Activated T-helper 1 cell treated with anti-CD3 and anti-CD28 coated beads, Interleukin-12 subunit alpha, Interleukin-12 subunit beta, Interleukin-2, Interleukin-4 antibody, amounts not matched to agents 30 ng/mL and 10 ng/mL and 1 ng/mL, durations not matched to agents 14 hours and 24 hours and 36 hours (primary cell): ENCODE results near the gene STARD13. TPM values are rescaled to one million over a fixed set of nuclear protein-coding genes. Genes with fewer than 3 reads are reported as not detected.
"Not testable (repeated sequence)": the region's sequence is repeated elsewhere in the genome, so short reads cannot be mapped to it uniquely, and the experiment has no call there.

Experiments used
- DNase-seq: peaks from one replicate; pipeline ENCODE4 v3.0.0; 2021; ENCODE audit warnings: low spot score
- H3K27ac Mint-ChIP-seq: one replicate; pipeline ENCODE4 v1.8.0; 2021; ENCODE audit warnings: mild to moderate bottlenecking, mixed read lengths
- H3K27me3 Mint-ChIP-seq: one replicate; pipeline ENCODE4 v1.8.0; 2022; ENCODE audit warnings: mild to moderate bottlenecking, moderate library complexity, mixed read lengths; ENCODE audit not compliant: insufficient read depth
- H3K36me3 Mint-ChIP-seq: one replicate; pipeline ENCODE4 v1.8.0; 2021; ENCODE audit warnings: low read depth, mixed read lengths
- H3K4me1 Mint-ChIP-seq: one replicate; pipeline ENCODE4 v1.8.0; 2021; ENCODE audit warnings: low read depth, mixed read lengths
- H3K4me3 Mint-ChIP-seq: one replicate; pipeline ENCODE4 v1.8.0; 2021; ENCODE audit warnings: mild to moderate bottlenecking, moderate library complexity, mixed read lengths
- H3K9me3 Mint-ChIP-seq: one replicate; pipeline ENCODE4 v1.8.0; 2021; ENCODE audit warnings: mixed read lengths
- intact Hi-C: fragments of 100-400 bp; cut with micrococcal nuclease; formaldehyde crosslinking; loops from one replicate; pipeline ENCODE4 v1.15.1; 2024
- total RNA-seq: library from RNA; stranded (reverse); gene quantifications from 2 replicates; pipeline ENCODE4 v1.2.3, GENCODE V29; 2022

STARD13 gene
- total RNA-seq, 1 donor from 2014 or later: 6.9 TPM

DNA sequence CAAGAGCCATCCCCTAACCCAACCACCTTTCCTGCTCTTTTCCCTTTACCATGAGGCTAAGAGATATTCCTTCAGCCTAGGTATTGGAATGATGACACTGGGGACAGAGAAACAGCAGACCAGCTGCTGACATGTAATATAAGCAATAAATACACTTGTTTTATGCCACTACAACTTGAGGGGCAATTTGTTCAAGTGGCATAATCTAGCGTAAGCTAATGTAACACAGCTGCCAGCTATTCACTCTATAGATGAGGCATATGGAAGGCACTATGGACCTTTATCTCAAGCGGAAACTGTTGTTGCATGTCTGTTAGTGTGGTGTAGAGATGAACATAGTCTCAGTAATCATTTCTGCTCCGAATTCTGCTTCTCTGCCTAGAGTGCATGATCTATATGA is 111.1 kb downstream of the STARD13 start:
- H3K36me3 Mint-ChIP-seq: no peaks in the 10 kb centered on the region
- no peak for DNase-seq
- peaks cover 3% of the 10 kb centered on the region for H3K27me3 Mint-ChIP-seq
- no peak overlapping the region for H3K4me3 Mint-ChIP-seq
- intact Hi-C loops: no loop called here
- no peak overlapping the region for H3K27ac Mint-ChIP-seq
- peaks cover 8% of the 10 kb centered on the region for H3K9me3 Mint-ChIP-seq
- H3K4me1 Mint-ChIP-seq: peaks cover 7% of the 10 kb centered on the region

DNA sequence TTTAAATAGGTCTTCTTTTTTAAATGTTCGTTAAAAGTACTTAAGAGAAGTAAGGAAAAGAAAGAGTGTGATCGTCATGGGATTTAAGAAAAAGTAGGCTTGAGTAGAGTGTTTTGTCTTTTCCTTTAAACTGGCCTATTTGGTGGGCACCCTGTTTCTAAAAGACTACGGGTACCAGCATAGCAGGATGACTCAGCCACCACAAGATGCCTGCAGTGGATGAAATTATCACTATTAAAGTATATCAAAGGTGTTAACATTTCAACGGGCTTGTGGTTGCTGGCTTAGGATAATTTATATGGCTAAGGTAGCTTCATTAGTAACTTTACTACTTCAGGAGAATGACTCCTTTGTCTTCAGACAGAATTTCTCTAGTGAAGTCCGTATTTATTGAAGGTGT is 112.6 kb downstream of the STARD13 start:
- Mint-ChIP-seq H3K4me3 (no peak overlapping the region), H3K27ac (no peak overlapping the region), H3K9me3 (peaks cover 4% of the 10 kb centered on the region), H3K4me1 (peaks cover 7% of the 10 kb centered on the region), H3K36me3 (no peaks in the 10 kb centered on the region), H3K27me3 (peaks cover 3% of the 10 kb centered on the region)
- DNase-seq: no peak
- intact Hi-C loops: no loop called here

DNA sequence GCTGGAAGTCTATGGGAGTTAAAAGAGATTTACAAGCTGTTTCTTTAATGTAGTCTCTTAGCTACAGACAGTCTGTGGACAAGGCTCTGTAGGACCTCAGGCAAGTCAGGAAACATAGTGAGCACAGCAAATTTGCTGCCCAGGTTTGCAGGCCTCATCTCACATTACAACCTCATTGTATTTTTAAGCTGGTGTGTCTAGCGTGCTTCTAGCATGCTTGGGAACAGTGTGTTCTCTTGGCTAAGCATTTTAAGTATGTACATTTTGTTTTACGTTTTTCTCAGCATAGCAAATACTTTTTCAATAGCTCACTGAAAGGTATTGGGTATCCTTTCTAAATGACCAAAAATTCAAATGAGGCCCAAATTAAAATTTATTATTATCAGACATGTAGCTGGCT is 113.2 kb downstream of the STARD13 start:
- Mint-ChIP-seq H3K27ac (no peak overlapping the region), H3K4me1 (peaks cover 7% of the 10 kb centered on the region), H3K36me3 (no peaks in the 10 kb centered on the region), H3K9me3 (peaks cover 4% of the 10 kb centered on the region), H3K27me3 (peaks cover 3% of the 10 kb centered on the region), H3K4me3 (no peak overlapping the region)
- intact Hi-C loops: no loop called here
- no peak for DNase-seq

DNA sequence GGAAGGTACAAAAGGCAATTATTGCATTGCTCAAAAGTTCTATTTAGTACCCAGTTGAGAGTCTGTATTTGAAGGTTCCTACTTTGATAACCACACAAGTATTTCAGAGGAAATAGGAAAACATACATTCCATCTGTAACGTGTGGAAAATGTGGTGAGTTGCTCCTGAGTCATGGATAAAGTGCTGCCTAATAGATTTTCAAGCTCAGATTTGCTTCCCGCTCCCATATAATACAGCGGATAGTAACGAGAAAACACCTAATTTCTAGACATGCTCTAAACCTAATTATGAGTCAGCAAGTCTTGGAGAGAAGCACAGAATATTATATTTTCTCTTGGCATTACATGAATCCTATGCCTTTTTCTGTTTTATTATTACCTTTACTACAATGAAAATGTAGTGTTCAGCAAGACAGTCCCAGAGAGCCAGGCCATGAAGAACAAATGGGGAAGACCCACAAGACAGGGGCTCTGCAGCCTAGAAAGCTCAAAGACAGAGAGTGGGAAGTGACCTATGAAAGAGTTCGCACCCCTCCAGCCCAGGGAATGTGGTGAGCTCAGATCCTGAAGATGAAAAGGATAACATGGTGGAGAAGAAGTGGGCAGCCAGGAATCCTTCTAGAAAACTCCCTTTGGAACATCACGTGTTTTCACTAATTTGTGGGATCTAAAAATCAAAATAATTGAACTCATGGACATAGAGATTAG is 116.1 kb downstream of the STARD13 start:
- Mint-ChIP-seq H3K4me3 (no peak overlapping the region), H3K9me3 (no peaks in the 10 kb centered on the region), H3K36me3 (peaks cover 4% of the 10 kb centered on the region), H3K4me1 (no peaks in the 10 kb centered on the region), H3K27me3 (no peaks in the 10 kb centered on the region), H3K27ac (no peak overlapping the region)
- DNase-seq: no peak
- intact Hi-C loops: no loop called here

DNA sequence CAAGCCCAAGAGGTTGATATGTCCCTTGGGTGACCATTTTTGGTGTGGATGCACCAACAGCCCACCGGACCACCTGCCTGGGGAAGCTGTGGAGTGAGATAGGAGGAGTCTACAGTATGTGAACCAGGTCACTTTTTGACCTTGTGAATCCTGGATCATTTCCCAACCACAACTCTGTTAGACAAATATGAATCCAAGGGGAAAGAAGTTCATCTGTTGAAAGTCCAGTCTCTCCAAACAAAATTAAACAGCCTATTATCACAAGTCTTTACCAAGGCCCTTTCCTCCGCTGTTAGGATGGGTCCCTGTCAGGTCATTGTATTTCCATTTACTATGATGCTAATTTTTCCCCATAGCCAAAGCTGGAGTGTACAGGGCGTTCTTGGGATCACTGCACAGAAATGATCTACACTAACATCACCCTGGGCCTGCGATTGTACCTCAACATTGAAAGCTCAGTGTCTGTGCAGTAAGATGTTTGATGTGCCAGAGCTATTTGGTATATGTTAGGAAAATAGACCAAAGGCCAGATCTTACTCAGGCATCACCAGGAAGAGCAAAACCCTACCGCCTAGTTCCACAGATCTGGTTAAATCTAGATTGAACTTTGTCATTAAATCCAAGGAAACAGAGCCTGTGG is 117.1 kb downstream of the STARD13 start:
- Mint-ChIP-seq H3K9me3 (no peaks in the 10 kb centered on the region), H3K36me3 (peaks cover 8% of the 10 kb centered on the region), H3K4me1 (no peaks in the 10 kb centered on the region), H3K27me3 (no peaks in the 10 kb centered on the region), H3K4me3 (no peak overlapping the region), H3K27ac (no peak overlapping the region)
- DNase-seq: no peak
- intact Hi-C loops: no loop called here

DNA sequence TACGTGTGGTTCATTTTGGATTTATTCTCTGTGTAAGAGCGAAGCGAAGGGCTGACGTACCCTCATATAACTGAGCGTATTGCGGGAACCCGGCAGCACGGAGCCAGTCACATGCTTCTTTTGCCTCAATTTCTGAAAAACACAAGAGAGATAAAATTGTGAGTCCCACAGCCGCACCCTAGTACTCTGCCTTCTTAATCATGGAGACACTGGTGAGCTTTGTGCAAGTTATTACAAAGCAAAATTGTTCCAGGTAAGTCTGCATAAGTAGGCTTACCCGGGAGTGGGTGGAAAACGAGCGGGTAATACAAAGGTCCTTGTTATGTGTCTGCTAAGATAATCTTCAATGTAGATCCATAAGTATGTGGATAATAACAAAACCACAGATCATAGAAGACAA is 118.1 kb downstream of the STARD13 start:
- H3K4me1 Mint-ChIP-seq: no peaks in the 10 kb centered on the region
- H3K27me3 Mint-ChIP-seq: no peaks in the 10 kb centered on the region
- H3K4me3 Mint-ChIP-seq: no peak overlapping the region
- peaks cover 7% of the 10 kb centered on the region for H3K9me3 Mint-ChIP-seq
- peaks cover 12% of the 10 kb centered on the region for H3K36me3 Mint-ChIP-seq
- DNase-seq: no peak
- no peak overlapping the region for H3K27ac Mint-ChIP-seq
- intact Hi-C loops: no loop called here

DNA sequence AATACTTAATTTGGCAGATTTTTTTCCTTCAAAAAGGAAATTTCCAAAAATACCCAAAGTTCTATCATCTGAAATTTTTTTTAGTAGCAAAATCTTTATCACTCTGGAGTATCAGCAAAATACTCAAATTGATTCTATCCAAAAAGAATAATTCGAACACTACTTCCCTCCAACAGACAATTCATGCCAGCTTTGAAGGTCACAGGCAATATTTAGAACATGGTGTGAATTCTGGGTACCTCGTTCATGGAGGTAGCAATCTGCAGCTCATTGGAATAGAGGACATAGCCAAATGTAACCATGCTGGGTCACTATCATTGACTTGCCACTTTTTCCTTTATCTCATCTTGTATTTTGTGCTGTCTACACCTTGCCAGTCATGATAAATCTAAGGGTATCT is 119.8 kb downstream of the STARD13 start:
- Mint-ChIP-seq H3K4me1 (no peaks in the 10 kb centered on the region), H3K27me3 (no peaks in the 10 kb centered on the region), H3K4me3 (no peak overlapping the region), H3K9me3 (peaks cover 18% of the 10 kb centered on the region), H3K27ac (no peak overlapping the region), H3K36me3 (peaks cover 17% of the 10 kb centered on the region)
- intact Hi-C loops: no loop called here
- DNase-seq: no peak

DNA sequence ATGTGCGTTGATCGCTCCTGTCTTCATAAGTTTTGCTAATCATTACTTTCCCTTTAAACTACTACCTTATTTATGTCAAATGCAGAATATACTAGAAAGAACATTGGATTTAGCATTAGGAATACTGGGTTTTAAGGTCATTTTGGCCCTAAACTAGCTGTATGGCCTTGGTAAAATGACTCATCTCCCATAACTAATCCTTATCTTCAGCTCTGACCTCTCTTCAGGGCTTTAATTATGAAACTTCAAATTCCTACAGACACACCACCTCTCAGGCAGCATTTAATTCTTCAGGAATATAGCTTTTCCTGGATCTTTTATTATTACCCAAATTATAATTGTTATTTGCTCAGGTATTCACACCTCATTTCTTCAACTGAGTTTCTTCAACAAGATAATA is 121.2 kb downstream of the STARD13 start:
- Mint-ChIP-seq H3K4me1 (no peaks in the 10 kb centered on the region), H3K9me3 (peaks cover 18% of the 10 kb centered on the region), H3K27ac (no peak overlapping the region), H3K27me3 (no peaks in the 10 kb centered on the region), H3K36me3 (peaks cover 19% of the 10 kb centered on the region), H3K4me3 (no peak overlapping the region)
- no peak for DNase-seq
- intact Hi-C loops: no loop called here

DNA sequence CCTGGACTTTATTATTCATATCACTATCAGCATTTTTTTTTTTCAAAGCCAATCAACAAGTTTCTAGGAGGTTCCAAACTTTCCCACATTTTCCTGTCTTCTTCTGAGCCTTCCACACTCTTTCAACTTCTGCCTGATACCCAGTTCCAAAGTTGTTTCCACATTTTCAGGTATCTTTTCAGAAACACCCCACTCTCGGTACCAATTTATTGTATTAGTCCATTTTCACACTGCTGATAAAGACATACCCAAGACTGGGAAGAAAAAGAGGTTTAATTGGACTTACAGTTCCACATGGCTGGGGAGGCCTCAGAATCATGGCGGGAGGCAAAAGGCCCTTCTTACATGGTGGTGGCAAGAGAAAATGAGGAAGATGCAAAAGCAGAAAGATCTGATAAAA is 122.8 kb downstream of the STARD13 start:
- intact Hi-C loops, H3K27me3 Mint-ChIP-seq: not testable (repeated sequence)

DNA sequence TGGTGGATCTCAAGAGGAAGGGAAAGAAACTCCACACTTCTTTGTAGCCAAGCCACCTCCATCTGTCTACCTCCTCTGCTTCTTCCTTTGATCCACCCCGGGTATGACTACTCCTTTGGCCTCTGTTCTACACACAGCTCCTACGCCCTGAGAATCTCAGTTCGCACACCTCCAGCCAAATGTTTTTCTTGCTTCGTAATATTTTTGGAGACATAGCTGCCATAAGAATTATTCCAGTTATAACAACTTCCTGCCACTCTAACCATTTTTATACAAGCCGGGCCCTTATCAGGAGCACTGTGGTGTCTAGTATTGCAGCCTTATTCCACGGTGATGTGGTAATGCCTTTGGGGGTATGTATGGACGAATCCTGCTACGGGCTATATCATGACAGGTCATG is 126.7 kb downstream of the STARD13 start:
- intact Hi-C loops: no loop called here
- peaks cover 17% of the 10 kb centered on the region for H3K36me3 Mint-ChIP-seq
- no peaks in the 10 kb centered on the region for H3K4me1 Mint-ChIP-seq
- peaks cover 18% of the 10 kb centered on the region for H3K9me3 Mint-ChIP-seq
- H3K4me3 Mint-ChIP-seq: no peak overlapping the region
- H3K27ac Mint-ChIP-seq: no peak overlapping the region
- no peaks in the 10 kb centered on the region for H3K27me3 Mint-ChIP-seq
- DNase-seq: no peak

More for the DNA sequence above, 122.8 kb downstream of the STARD13 start:
- Mint-ChIP-seq H3K36me3 (peaks cover 19% of the 10 kb centered on the region), H3K9me3 (peaks cover 18% of the 10 kb centered on the region)
- not testable (repeated sequence) for H3K27ac Mint-ChIP-seq, H3K4me1 Mint-ChIP-seq, DNase-seq, H3K4me3 Mint-ChIP-seq

DNA sequence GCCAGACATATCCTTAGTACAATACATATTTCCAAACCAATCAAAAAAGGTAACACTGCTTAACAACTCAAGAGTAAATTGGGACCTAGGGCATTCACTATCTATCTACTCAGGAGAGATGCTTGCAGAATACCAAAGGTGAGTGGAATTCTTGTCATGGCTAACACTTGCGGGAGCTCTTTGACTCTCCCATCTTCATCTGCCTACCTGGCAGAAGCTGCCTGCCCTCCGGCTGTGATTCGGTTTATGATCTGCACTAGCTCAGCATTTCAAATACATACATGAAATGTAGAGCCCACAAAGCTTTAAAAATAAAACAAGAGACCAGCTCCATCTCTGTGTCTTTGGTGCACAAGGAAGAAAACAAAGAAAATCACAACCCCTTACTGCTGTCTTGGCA is 127.3 kb downstream of the STARD13 start:
- no peak overlapping the region for H3K4me3 Mint-ChIP-seq
- peaks cover 16% of the 10 kb centered on the region for H3K36me3 Mint-ChIP-seq
- H3K4me1 Mint-ChIP-seq: no peaks in the 10 kb centered on the region
- intact Hi-C loops: no loop called here
- no peak for DNase-seq
- peaks cover 18% of the 10 kb centered on the region for H3K9me3 Mint-ChIP-seq
- H3K27me3 Mint-ChIP-seq: no peaks in the 10 kb centered on the region
- no peak overlapping the region for H3K27ac Mint-ChIP-seq

DNA sequence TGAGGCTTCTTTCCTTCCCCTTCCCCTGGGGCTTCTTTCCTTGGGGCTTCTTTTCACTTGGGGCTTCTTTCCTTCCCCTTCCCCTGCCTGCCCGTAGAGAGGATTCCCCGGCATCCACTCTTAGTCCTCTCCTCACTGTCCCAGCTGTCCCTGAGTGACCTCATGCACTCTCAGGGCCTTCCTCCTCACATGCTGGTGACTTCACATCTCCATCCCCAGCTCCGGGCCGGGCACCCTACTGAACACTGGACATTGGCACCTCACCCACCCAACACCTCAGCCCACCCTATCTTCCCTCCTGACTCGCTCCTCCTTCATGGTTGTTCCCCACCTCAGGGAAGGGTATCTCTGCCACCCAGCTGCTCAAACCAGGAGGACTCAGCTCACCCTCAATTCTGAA is 130.6 kb downstream of the STARD13 start:
- Mint-ChIP-seq H3K4me3 (no peak overlapping the region), H3K27ac (no peak overlapping the region), H3K9me3 (no peaks in the 10 kb centered on the region)

DNA sequence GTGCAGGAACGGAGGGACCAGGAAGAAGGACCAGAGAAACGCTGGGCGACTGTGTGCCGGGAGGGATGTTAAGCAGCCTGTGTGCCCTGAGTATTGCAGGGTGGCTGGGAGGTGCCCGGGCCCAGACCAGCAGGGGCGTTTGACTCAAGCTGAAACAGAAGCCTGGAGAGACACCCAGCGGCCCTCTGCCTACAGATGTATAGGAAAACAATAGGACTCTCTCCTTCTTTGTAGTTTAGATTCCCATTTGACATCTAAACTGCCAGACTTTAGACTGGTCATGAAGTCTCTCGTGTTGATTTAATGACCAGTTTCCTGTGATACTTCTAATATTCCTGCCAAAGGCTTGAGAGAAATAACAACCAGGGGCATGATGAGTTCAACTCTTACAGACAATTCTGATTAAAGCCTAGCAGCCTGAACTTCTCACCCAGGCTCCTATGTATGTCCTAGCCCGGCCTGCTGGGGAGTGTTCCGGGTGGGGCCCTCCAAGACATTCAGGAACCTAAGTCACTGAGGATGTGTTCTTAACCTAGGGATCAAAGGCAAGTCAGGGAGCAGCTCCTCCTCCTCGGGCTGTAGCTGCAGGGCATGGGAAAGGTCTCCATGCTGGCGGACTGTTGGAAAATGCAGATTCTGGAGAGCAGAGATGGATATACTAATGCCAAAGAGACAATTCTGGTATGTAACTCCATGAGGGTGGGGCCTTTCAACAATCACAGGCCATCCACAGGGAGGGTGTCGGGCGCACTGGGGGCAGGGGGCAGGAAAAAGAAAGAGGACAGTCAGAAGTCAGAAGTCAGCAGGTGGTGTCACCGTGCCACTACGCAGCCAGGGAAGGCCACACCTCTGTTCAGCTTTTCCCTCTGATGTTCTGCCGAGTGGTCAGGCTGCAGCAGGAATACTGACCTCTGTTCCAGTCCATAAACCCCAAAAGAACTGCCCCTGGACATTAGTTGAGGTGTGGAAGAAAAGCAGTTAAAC is 131.8 kb downstream of the STARD13 start:
- H3K4me1 Mint-ChIP-seq: peaks cover 7% of the 10 kb centered on the region
- no peaks in the 10 kb centered on the region for H3K27me3 Mint-ChIP-seq
- peaks cover 4% of the 10 kb centered on the region for H3K9me3 Mint-ChIP-seq
- intact Hi-C loops: no loop called here
- no peak overlapping the region for H3K4me3 Mint-ChIP-seq
- peaks cover 12% of the 10 kb centered on the region for H3K36me3 Mint-ChIP-seq
- H3K27ac Mint-ChIP-seq: peak overlapping the region; percentile 9
- DNase-seq: no peak

More for the DNA sequence above, 130.6 kb downstream of the STARD13 start:
- Mint-ChIP-seq H3K27me3 (no peaks in the 10 kb centered on the region), H3K4me1 (no peaks in the 10 kb centered on the region), H3K36me3 (peaks cover 10% of the 10 kb centered on the region)
- intact Hi-C loops: no loop called here
- DNase-seq: no peak
